ENCODE results near the gene MAN1C1.
"Not testable (repeated sequence)": the region's sequence is repeated elsewhere in the genome, so short reads cannot be mapped to it uniquely, and the experiment has no call there.

Gene MAN1C1

GRCh38 chr1:25653558-25653957 is 37.0 kb downstream of the MAN1C1 start:
- H3K4me3 ChIP-seq (ENCODE audit: low read depth, low read length), result no peak overlapping the region

- H3K4me3 ChIP-seq (ENCODE audit: low read depth, low read length), result no peak overlapping the region
Observed at GRCh38 chr1:25654109-25654660, 37.6 kb downstream of the MAN1C1 start.

- H3K4me3 ChIP-seq (ENCODE audit: low read depth, low read length), result no peak overlapping the region
Observed at GRCh38 chr1:25657121-25657882, 40.7 kb downstream of the MAN1C1 start.

GRCh38 chr1:25657883-25658760 is 41.5 kb downstream of the MAN1C1 start:
- no peak overlapping the region for H3K4me3 ChIP-seq (ENCODE audit: low read depth, low read length)

GRCh38 chr1:25658791-25659431 is 42.3 kb downstream of the MAN1C1 start:
- no peak overlapping the region for H3K4me3 ChIP-seq (ENCODE audit: low read depth, low read length)

GRCh38 chr1:25661043-25661815 is 44.6 kb downstream of the MAN1C1 start:
- H3K4me3 ChIP-seq (ENCODE audit: low read depth, low read length), result no peak overlapping the region

- H3K4me3 ChIP-seq (ENCODE audit: low read depth, low read length), result no peak overlapping the region
Observed at GRCh38 chr1:25662061-25662460, 45.5 kb downstream of the MAN1C1 start.

GRCh38 chr1:25662959-25663358 is 46.4 kb downstream of the MAN1C1 start:
- H3K4me3 ChIP-seq (ENCODE audit: low read depth, low read length), result not testable (repeated sequence)

GRCh38 chr1:25664357-25665199 is 48.0 kb downstream of the MAN1C1 start:
- no peak overlapping the region for H3K4me3 ChIP-seq (ENCODE audit: low read depth, low read length)

GRCh38 chr1:25666460-25666859 is 49.9 kb downstream of the MAN1C1 start:
- no peak overlapping the region for H3K4me3 ChIP-seq (ENCODE audit: low read depth, low read length)

- H3K4me3 ChIP-seq (ENCODE audit: low read depth, low read length), result no peak overlapping the region
Observed at GRCh38 chr1:25668931-25669573, 52.5 kb downstream of the MAN1C1 start.

- no peak overlapping the region for H3K4me3 ChIP-seq (ENCODE audit: low read depth, low read length)
Observed at GRCh38 chr1:25669781-25670567, 53.4 kb downstream of the MAN1C1 start.

GRCh38 chr1:25671929-25672328 is 55.3 kb downstream of the MAN1C1 start:
- H3K4me3 ChIP-seq (ENCODE audit: low read depth, low read length), result no peak overlapping the region

- no peak overlapping the region for H3K4me3 ChIP-seq (ENCODE audit: low read depth, low read length)
Observed at GRCh38 chr1:25672763-25673409, 56.3 kb downstream of the MAN1C1 start.

- H3K4me3 ChIP-seq (ENCODE audit: low read depth, low read length), result no peak overlapping the region
Observed at GRCh38 chr1:25673456-25673855, 56.9 kb downstream of the MAN1C1 start.

- H3K4me3 ChIP-seq (ENCODE audit: low read depth, low read length), result no peak overlapping the region
Observed at GRCh38 chr1:25673962-25674806, 57.6 kb downstream of the MAN1C1 start.

- no peak overlapping the region for H3K4me3 ChIP-seq (ENCODE audit: low read depth, low read length)
Observed at GRCh38 chr1:25674807-25675084, 58.2 kb downstream of the MAN1C1 start.
